Activated T-cell treated with anti-CD3 and anti-CD28 coated beads for 48 hours (primary cell): Measurements from ENCODE around the gene DECR2.
"Not testable (repeated sequence)": the region's sequence is repeated elsewhere in the genome, so short reads cannot be mapped to it uniquely, and the experiment has no call there.

Experiments used
- DNase-seq: peaks from one replicate; pipeline ENCODE4 v3.0.0-alpha.2; 2020; ENCODE audit warnings: low read depth

Gene DECR2

GRCh38 chr16:400061-400591 lies 1.6 kb upstream of the DECR2 start:
- no peak for DNase-seq

- no peak for DNase-seq
Observed at GRCh38 chr16:404971-405486, 3.3 kb downstream of the DECR2 start.

GRCh38 chr16:405548-406506 lies 4.1 kb downstream of the DECR2 start:
- DNase-seq, result no peak

GRCh38 chr16:407253-407652 lies 5.6 kb downstream of the DECR2 start:
- DNase-seq, result no peak

GRCh38 chr16:410516-411178 lies 9.0 kb downstream of the DECR2 start:
- no peak for DNase-seq

- DNase-seq, result no peak
Observed at GRCh38 chr16:411576-412265, 10.0 kb downstream of the DECR2 start.

- no peak for DNase-seq
Observed at GRCh38 chr16:414395-415169, 12.9 kb downstream of the DECR2 start.

- not testable (repeated sequence) for DNase-seq
Observed at GRCh38 chr16:415170-415498, 13.4 kb downstream of the DECR2 start.

- not testable (repeated sequence) for DNase-seq
Observed at GRCh38 chr16:422179-422578, 20.5 kb downstream of the DECR2 start.

- DNase-seq, result no peak
Observed at GRCh38 chr16:424033-424622, 22.4 kb downstream of the DECR2 start.

- no peak for DNase-seq
Observed at GRCh38 chr16:424623-425081, 23.0 kb downstream of the DECR2 start.

- peak; percentile 87 for DNase-seq
Observed at GRCh38 chr16:425082-425718, 23.5 kb downstream of the DECR2 start, which contains the start of gene RAB11FIP3. TSS of gene RAB11FIP3 (plus strand) at chr16:425649. CDS start at chr16:426007, 358 bp downstream.

GRCh38 chr16:425740-426114 lies 24.0 kb downstream of the DECR2 start:
- no peak for DNase-seq

GRCh38 chr16:426115-426905 lies 24.6 kb downstream of the DECR2 start:
- no peak for DNase-seq

GRCh38 chr16:426906-427249 lies 25.2 kb downstream of the DECR2 start:
- no peak for DNase-seq

- DNase-seq, result no peak
Observed at GRCh38 chr16:427250-427649, 25.6 kb downstream of the DECR2 start.

GRCh38 chr16:430904-431303 lies 29.2 kb downstream of the DECR2 start:
- no peak for DNase-seq

GRCh38 chr16:440627-441026 lies 38.9 kb downstream of the DECR2 start:
- DNase-seq, result no peak

GRCh38 chr16:441447-441846 lies 39.8 kb downstream of the DECR2 start:
- no peak for DNase-seq

GRCh38 chr16:442976-443375 lies 41.3 kb downstream of the DECR2 start:
- no peak for DNase-seq
